Neutrophil (primary cell): Measurements from ENCODE around the gene COL8A2.
A peak's percentile ranks its signal among the peaks of the same experiment; 100 is the strongest.

Source experiments
- H3K27ac ChIP-seq: fragments of 200-600 bp; sonication (generic); 2 replicates; pipeline ENCODE4 v1.5.1; 2016; ENCODE audit warnings: mild to moderate bottlenecking, moderate library complexity
- H3K27me3 ChIP-seq: fragments of 200-600 bp; sonication (generic); 2 replicates; pipeline ENCODE4 v1.6.0; 2016; ENCODE audit warnings: mild to moderate bottlenecking
- H3K36me3 ChIP-seq: fragments of 200-600 bp; sonication (generic); 2 replicates; pipeline ENCODE4 v1.5.1; 2017
- H3K4me1 ChIP-seq, 2 experiments: fragments of 200-600 bp in 1 of 2; sonication (generic) in 1 of 2; 1 replicate in 1 of 2; 2 replicates in 1 of 2; pipeline versions ENCODE4 v1.5.1 to v1.6.1; 2013 to 2016; ENCODE audit warnings: low read depth in 1 of 2, low read length in 1 of 2, mild to moderate bottlenecking in 1 of 2, moderate library complexity in 1 of 2; ENCODE audit not compliant: control insufficient read depth in 1 of 2, insufficient read depth in 1 of 2
- H3K4me3 ChIP-seq, 2 experiments: fragments of 200-600 bp in 1 of 2; sonication (generic) in 1 of 2; 1 replicate in 1 of 2; 2 replicates in 1 of 2; pipeline ENCODE4 v1.5.1; 2013 to 2016; ENCODE audit warnings: low read depth in 1 of 2, low read length in 1 of 2, mild to moderate bottlenecking in 1 of 2, moderate library complexity in 1 of 2
- H3K9me3 ChIP-seq: fragments of 200-600 bp; sonication (generic); 2 replicates; pipeline ENCODE4 v1.5.1; 2016
- CTCF ChIP-seq: fragments of 200-600 bp; sonication (generic); IDR thresholded peaks from 2 replicates; pipeline ENCODE4 v1.5.1; 2016; ENCODE audit warnings: antibody characterized with exemption

Gene COL8A2

GRCh38 chr1:36112823-36113222, 12.2 kb downstream of the COL8A2 start:
- Histone ChIP-seq H3K36me3 (no peaks in the 10 kb centered on the region), H3K27me3 (no peaks in the 10 kb centered on the region), H3K27ac (no peak overlapping the region), H3K9me3 (no peaks in the 10 kb centered on the region), H3K4me1 (peaks cover 23 to 25% of the 10 kb centered on the region in 2 experiments), H3K4me3 (no peak overlapping the region)
- no peak for TF ChIP-seq CTCF

GRCh38 chr1:36111151-36111550, 13.9 kb downstream of the COL8A2 start:
- Histone ChIP-seq H3K9me3 (no peaks in the 10 kb centered on the region), H3K4me3 (no peak overlapping the region), H3K36me3 (no peaks in the 10 kb centered on the region), H3K27me3 (no peaks in the 10 kb centered on the region), H3K4me1 (peaks cover 21 to 23% of the 10 kb centered on the region in 2 experiments), H3K27ac (no peak overlapping the region)
- no peak for TF ChIP-seq CTCF

- H3K9me3 ChIP-seq = no peaks in the 10 kb centered on the region
- H3K27ac ChIP-seq = peak overlapping the region; percentile 66
- H3K4me1 ChIP-seq = peaks cover 16 to 19% of the 10 kb centered on the region in 2 experiments
- H3K4me3 ChIP-seq = peak overlapping the region in 1 of 2 experiments; percentile 9
- H3K27me3 ChIP-seq = no peaks in the 10 kb centered on the region
- no peak for TF ChIP-seq CTCF
- H3K36me3 ChIP-seq = no peaks in the 10 kb centered on the region
Measured at GRCh38 chr1:36109041-36109679, 15.9 kb downstream of the COL8A2 start.

- H3K36me3 ChIP-seq = no peaks in the 10 kb centered on the region
- peaks cover 16 to 19% of the 10 kb centered on the region in 2 experiments for H3K4me1 ChIP-seq
- no peaks in the 10 kb centered on the region for H3K9me3 ChIP-seq
- no peak for TF ChIP-seq CTCF
- H3K27me3 ChIP-seq = no peaks in the 10 kb centered on the region
- H3K4me3 ChIP-seq = no peak overlapping the region
- H3K27ac ChIP-seq = no peak overlapping the region
Measured at GRCh38 chr1:36108314-36108713, 16.7 kb downstream of the COL8A2 start.

DNA sequence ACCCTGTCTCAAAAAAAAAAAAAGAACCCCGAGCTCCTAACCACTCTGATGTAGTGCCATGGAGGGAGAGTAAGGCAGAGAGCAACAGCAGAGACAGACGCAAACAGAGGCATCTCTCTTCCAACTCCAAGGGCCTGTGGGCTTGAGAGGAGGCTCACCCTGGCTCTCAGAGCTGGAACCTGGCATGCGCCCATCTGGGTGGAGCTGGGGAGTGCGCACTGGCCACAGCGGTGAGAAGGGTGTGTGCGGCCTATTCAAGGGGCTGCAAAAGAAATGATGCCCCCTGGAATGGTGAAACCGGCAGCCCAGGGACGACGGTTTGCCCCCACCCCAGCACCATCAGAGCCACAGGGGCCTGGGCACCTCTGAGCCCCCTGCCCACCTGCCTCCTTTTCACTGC, 17.6 kb downstream of the COL8A2 start:
- no peak for TF ChIP-seq CTCF
- Histone ChIP-seq H3K9me3 (no peaks in the 10 kb centered on the region), H3K27ac (no peak overlapping the region), H3K4me1 (peaks cover 16 to 19% of the 10 kb centered on the region in 2 experiments), H3K4me3 (no peak overlapping the region), H3K27me3 (no peaks in the 10 kb centered on the region), H3K36me3 (no peaks in the 10 kb centered on the region)
